ENCODE data around the gene RPS14.

DNA sequence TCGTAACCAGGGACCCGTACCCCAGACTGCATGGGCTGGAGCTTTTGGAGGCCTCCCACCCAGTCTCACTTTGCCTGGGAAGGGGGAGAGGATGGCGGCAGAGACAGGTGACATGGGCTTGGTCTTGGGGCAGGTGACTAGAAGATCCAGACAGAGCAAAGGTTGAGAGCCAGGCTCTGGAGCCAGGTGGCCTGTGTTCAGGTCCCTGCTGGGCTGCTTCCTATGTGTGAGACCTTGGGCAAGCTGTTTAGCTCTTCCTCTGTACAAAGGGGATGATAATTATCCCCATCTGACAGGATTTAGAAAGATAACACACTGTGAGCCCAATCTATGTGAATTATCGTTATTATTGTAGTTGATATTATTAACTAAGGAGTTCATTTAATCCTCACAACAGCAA lies 42.3 kb upstream of the RPS14 start:
- TF ChIP-seq EZH2 (IDR thresholded peaks at IDR 0.05; ENCODE audit: insufficient read depth, poor library complexity, severe bottlenecking) (no peak), EZH2phosphoT487 (IDR thresholded peaks at IDR 0.05; ENCODE audit: insufficient read depth, low read depth) (no peak)
